ENCODE results near the gene HOXA6.

The HOXA6 gene

GRCh38 chr7:27137640-27138315 lies 9.8 kb downstream of the HOXA6 start:
- no peak for DNase-seq

DNA sequence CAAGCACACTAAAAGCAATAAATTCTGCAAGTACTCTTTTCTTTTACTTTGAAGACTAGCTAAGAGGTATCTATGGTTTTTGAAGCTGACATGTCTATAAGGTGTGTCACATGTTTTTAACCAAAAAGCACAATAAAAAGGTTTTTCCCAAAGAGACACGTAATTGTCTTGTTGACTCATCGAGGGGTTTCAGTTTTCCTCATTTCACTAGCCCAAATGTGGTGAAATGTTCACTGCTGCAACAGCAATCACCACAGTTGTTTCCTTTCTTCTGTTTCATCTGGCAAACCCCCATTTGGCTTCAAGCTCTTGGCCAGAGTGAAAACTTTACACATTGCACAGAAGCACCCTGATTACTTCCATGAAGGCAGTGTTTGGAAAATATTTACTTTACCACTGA lies 13.2 kb downstream of the HOXA6 start:
- no peak for DNase-seq

DNA sequence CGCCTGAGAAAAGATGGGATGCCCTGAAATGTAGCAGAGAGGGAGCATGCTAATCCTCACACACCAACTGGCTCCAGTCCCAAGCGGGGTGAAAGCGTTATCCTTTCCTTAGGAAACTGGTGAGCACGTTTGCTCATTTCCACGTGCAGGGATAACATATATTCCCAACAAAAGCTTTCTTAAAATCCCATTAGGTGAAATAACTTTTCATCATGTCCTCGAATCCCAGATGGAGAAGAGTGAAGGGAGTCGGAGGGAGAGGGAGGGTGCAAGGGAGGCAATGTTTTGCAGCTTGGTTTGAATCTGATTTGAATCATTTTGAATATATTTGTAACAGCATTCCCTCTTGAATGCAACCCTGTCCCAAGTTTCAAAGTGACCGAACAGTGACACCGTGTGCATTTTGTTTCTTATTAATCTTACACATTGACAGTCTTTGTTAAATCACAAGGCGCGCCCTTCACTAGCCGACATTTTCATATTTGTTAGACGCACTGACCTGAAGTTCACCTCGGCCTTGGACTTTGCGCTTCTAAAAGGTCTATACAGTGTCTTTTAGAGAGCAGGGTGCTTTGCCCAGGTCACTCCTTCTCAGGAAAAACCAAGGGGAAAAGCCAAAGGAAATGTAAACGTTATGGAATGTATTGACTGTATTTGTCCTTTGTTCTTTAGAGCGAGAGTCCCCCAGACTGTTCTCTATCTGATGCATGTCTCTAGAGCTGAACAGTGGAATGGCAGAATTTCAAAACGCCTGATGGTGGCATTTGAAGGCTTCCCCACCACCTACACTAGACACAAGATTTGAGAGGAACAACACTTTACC lies 14.0 kb downstream of the HOXA6 start:
- DNase-seq = no peak

GRCh38 chr7:27132978-27133377 lies 14.6 kb downstream of the HOXA6 start:
- no peak for DNase-seq

GRCh38 chr7:27132214-27132613 lies 15.4 kb downstream of the HOXA6 start:
- DNase-seq = no peak

DNA sequence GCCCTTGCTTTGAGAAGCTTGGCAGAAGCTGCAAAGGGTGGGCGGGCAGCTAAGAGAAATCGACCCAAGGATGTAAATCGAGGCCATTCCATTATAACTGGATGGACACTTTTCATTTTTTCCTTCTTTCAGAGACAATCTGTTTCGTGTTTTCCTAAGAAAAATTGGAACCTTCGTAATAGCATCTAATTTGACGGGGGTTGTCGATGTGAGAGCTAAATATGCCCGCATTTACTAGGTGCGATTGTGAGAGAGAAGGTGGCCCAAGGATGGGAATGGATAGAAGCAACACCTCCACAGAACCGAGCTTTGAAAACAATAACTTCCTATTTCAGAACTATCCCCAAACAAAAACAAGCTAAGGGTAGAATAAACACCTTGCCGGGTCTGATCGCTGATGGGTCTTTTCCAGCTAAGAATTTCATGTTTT lies 16.2 kb downstream of the HOXA6 start:
- no peak for DNase-seq

GRCh38 chr7:27130540-27131389 lies 16.8 kb downstream of the HOXA6 start, which contains the start of gene HOXA4:
TSS of gene HOXA4 (minus strand) at chr7:27130757. CDS start at chr7:27130733, 24 bp downstream.
- peak; percentile 82 for DNase-seq

DNA sequence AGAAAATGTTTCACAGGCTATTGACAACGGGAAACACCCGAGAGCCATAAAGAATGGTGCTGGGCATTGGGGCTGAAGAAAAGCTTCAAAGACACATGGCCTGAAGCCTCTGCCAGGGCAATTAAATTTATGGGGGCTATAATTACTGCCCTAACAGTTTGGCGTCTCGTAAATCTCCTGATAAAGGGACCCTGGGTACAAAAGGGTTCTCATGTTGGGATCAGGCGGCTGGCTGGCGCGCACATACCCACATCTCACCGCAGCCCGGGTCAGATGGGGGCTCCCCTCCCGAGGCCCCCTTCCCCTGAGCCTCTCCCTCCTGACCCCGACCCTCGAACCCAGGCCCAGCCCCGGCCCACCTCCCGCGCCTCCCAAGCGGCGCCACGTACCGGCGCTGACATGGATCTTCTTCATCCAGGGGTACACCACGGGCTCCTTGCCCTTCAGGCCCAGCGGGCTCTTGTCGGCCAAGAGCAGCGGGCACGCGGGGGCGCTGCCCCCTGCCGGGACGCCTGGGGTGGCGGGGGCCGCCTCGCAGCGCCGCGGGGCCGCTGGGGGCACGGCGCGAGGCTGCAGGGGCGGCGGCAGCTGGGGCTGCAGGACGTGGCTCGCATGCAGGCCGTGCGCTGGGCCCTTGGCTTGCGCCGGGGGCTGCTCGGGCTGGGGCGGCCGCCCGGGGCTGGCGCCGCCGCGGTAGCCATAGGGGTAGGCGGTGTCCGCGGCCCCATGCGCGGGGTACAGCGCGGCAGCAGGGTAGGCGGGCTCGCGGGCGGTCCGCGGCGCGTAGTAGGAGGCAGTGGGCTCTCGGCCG lies 17.6 kb downstream of the HOXA6 start:
- peak; percentile 67 for DNase-seq

DNA sequence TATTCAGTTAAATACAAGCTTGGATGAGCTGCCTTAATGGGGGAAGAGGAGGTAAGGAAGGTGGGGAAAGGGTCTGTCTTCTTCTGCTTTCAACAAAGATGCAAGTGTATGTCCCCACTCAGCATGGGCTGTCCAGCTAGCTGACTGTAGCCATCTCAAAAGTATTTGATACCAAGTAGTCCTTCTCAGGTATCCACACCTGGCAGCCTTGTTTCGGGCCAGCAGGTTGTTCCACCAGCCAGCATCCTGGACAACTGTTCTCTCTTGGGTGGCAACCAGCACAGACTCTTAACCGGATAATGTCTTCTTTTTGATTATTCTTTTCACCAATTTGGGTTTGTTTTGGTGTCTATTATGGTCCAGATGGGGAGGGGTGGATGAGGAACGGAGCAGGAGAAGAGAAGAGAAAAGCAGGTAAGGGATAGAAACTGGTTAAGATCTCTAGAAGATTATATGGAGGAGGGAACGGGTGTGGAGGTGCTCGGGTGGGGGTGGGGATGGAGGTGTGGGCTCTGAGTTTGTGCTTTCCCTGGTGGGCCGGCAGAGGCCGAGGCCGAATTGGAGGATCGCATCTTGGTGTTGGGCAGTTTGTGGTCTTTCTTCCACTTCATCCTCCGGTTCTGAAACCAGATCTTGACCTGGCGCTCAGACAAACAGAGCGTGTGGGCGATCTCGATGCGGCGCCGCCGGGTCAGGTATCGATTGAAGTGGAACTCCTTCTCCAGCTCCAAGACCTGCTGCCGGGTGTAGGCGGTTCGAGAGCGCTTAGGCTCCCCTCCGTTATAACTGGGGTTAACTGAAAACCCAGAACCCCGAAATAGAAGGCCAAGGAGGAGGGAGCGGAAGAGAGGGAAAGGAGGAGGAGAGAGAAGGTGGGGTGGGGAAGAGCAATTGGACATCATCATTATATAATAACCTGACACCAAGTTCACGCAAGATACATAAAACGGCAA lies 18.5 kb downstream of the HOXA6 start:
- peak; percentile 47 for DNase-seq

- DNase-seq = peak; percentile 43
Measured at GRCh38 chr7:27128034-27128433, 19.5 kb downstream of the HOXA6 start.

DNA sequence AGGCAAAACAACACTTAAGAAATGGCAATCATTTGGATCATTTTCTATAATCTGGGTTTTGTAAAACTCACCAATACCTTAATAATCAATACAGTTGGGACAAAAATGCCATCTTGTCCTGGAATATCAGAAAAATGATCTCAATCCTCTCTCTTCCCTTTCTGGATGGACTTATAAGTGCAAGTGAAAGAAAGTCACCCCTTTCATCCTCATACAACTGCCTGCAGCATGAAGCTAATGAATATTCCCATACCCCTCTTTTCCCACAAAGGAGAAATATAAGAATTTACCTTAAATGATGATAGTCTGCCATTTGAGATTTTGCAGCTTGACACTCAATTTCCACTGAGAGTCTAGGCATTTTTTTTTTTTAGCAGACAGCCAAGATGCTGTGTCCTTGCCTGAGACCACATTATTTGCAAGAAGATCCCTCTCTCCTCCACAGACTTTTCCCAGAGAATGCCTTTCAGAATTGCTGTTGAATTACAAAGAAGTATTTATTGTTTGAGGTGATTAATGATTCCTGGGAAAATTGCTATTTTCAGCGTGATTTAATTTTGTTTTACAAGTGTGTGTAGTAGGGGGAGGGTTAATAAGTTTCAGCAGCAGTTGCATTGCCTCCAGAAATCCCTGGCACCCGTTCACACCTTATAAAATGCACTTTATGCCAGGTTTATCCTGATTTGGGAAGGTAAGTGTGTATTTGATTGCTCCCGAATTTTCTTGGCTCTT lies 20.8 kb downstream of the HOXA6 start:
- no peak for DNase-seq

DNA sequence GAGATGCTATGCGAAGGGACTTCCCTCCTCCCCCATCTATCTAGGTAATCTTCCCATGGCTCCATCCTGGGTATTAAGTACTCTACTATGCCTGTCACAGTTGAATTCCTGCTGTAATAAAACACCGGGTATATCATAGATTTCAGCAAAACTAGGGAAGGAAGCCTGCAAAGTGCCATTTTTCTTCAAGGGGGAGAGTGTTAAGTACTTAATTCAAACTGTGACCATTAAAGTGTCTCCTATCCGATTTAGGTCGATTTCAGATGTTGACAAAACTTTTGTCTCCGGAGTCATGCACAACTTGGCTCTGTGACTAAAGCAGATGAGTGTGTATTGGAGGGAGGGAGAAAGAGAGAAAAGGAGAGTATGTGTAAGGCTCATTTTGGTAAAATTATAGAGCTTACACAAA lies 21.6 kb downstream of the HOXA6 start:
- DNase-seq = no peak

GRCh38 chr7:27124902-27125689 lies 22.5 kb downstream of the HOXA6 start:
- no peak for DNase-seq

DNA sequence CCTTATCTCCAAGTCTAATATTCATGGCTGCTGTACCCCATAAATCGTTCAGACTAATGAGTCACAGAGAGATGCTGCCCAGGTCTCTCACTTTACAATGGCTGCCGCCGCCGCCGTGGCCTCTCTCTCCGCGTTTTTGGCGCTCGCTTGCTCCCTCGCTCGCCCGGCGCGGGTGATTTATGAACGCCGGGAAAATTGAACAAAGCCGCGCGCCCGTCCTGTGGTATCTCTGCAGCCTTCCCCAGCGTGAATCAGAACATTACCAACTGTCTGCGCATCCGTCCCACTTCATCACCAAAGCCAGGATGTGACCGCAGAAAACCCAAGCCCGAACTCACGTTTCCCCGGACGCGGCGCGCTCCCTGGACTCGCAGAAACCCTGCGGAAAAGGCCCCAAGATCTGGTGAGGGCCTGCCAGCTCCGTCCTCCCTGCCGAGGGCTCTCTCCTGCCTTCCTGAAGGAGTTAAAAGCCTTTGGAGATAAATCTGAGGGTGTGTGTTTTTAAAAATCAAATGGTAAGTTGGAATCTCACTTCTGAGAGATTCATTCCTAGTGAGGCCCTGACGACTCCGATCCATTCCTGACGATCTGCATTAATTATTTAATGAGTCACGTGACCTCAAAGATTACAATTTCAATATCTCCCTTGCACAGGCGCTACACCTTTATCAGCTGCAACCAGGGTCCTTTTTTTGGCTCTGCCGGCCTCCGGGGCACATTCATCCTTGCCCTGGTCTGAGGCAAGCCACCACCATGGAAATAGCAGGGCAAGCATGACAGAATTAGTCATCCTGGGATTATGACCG lies 23.3 kb downstream of the HOXA6 start:
- DNase-seq = peak; percentile 74

DNA sequence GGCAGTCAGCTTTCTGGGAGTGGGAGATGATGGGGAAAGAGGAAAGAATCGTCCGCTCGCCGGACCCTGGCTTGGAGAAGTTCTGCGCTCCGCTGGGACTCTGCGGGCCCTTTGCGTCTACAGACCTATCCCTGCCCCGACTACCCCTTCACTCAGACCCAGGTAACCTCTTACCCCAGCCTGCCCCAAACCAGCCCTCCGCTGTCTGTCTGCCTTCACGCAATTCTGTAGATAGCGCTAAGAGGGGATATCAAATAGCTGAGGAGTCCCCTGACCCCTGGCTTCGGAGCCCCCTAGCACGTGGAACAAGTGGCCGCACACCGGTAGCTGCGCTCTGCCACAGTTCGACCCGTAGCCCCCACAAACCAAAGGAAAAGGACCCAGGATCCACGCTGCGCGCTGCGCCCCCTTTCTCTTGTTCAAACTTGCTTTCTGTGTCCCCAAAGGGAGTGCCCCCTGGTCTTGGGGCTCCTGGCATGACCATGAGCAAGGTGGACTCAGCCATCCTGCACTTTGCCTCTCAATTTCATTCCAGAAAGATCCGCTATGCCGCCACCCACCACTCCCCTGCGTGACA lies 24.0 kb downstream of the HOXA6 start:
- peak; percentile 46 for DNase-seq

DNA sequence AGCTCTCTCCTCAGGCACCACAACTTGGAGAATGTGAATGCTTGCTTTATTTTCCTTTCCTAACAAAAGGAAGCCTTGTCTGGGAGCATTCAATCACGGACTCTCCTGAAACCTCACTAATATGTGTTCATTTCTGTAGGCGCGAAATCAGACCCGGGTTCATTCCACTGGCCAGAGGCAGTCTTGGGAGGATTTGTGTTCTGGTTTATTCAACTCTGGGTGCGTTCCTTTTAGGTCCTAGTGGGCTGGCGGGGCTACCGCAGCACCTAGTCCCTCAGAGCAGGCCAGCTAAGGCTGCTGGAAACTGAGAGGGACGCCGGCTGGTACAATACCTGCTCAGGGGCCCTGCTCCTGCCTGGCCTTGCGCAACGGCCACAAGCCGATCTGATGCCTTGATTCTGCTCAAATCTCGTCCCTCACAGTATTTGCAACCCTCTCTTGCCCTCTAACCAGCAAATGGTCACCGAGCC lies 24.5 kb downstream of the HOXA6 start:
- DNase-seq = peak; percentile 70

GRCh38 chr7:27122077-27122910 lies 25.3 kb downstream of the HOXA6 start:
- peak; percentile 55 for DNase-seq
